Measurements from ENCODE around the gene TCF7L1. TPM values are rescaled to one million over a fixed set of nuclear protein-coding genes. Genes with fewer than 3 reads are reported as not detected.

Gene TCF7L1
- total and polyA plus RNA-seq, 2 donors (not counting 3 experiments of a cell fraction or from before 2014, with no cell fraction given) = 9.6 to 17.4 TPM

GRCh38 chr2:85185431-85185940 lies 52.3 kb downstream of the TCF7L1 start:
- peaks cover 9% of the 10 kb centered on the region for H3K4me1 ChIP-seq (ENCODE audit: control insufficient read depth, extremely low read depth, insufficient read depth, low read length)
- no peak overlapping the region for H3K9ac ChIP-seq (replicated peaks; ENCODE audit: extremely low read depth, insufficient read depth, low read length)
- no peaks in the 10 kb centered on the region for H3K9me1 ChIP-seq (replicated peaks; ENCODE audit: control insufficient read depth, extremely low read depth, insufficient read depth, low read length)
- TF ChIP-seq MAX (IDR thresholded peaks at IDR 0.05; ENCODE audit: insufficient read depth, insufficient read length) (no peak), GATA2 (IDR thresholded peaks at IDR 0.05; ENCODE audit: insufficient read depth, insufficient read length, low read depth, low read length) (no peak), POLR2A (IDR thresholded peaks at IDR 0.05; ENCODE audit: low read depth, low read length) (no peak), POLR2AphosphoS5 (IDR thresholded peaks at IDR 0.05; ENCODE audit: insufficient read depth, low read depth, low read length) (no peak), EZH2 (IDR thresholded peaks at IDR 0.05; ENCODE audit: borderline replicate concordance, low read depth, low read length, severe bottlenecking) (no peak), MYC (IDR thresholded peaks at IDR 0.05; ENCODE audit: low read depth, low read length) (no peak), CTCF (IDR thresholded peaks at IDR 0.05; ENCODE audit: extremely low read depth in 1 of 2, insufficient read depth in 1 of 2, low read depth in 1 of 2, low read length in 2 of 2) (no peak), JUN (IDR thresholded peaks at IDR 0.05; ENCODE audit: borderline replicate concordance, insufficient read depth, insufficient read length, low read depth) (no peak), FOS (IDR thresholded peaks at IDR 0.05; ENCODE audit: borderline replicate concordance, insufficient read depth, low read length) (no peak)
- no peak for FAIRE-seq
- H4K20me1 ChIP-seq (replicated peaks; ENCODE audit: control insufficient read depth, extremely low read depth, insufficient read depth, low read length) = no peaks in the 10 kb centered on the region
- no peaks in the 10 kb centered on the region for H3K9me3 ChIP-seq (replicated peaks; ENCODE audit: control insufficient read depth, insufficient read depth, low read length)
- intact Hi-C loops (cut with micrococcal nuclease) = no loop called here
- H3K4me3 ChIP-seq (replicated peaks in 1 of 3; ENCODE audit: insufficient read depth in 1 of 3, low read depth in 1 of 3, low read length in 3 of 3) = no peak overlapping the region
- no TSS peak for BruUV-seq (replicated peaks)
- no peaks in the 10 kb centered on the region for H3K27me3 ChIP-seq (ENCODE audit: control insufficient read depth in 2 of 2, insufficient read depth in 2 of 2, low read length in 2 of 2)
- dilution Hi-C loops (cut with MboI; ENCODE audit: extremely low pct_ligation_motif_present, low sequenced_read_pairs) = no loop called here
- no peak overlapping the region for H3K27ac ChIP-seq (ENCODE audit: insufficient read depth, low read depth, low read length)
- no peak overlapping the region for H3K4me2 ChIP-seq (ENCODE audit: insufficient read depth, low read length)
- no peaks in the 10 kb centered on the region for H3K36me3 ChIP-seq (ENCODE audit: control insufficient read depth in 2 of 2, extremely low read depth in 1 of 2, insufficient read depth in 2 of 2, low read length in 2 of 2)
- no peak overlapping the region for H2AFZ ChIP-seq (ENCODE audit: low read depth, low read length)
- no peak for DNase-seq (ENCODE audit: low read depth, low spot score)
- H3K79me2 ChIP-seq (ENCODE audit: control insufficient read depth, insufficient read depth, low read length) = no peaks in the 10 kb centered on the region
- ChIA-PET CTCF (interaction anchor here (0.6 to 1.8 kb wide), 7 partner anchors 10 to 99 kb away, joined by 3 to 6 read pairs (median 3); no protein-coding TSS in a partner anchor), POLR2A (no interaction called here)

All from endothelial cell of umbilical vein (primary cell).